Measurements from ENCODE around the gene AP3S2. TPM values are rescaled to one million over a fixed set of nuclear protein-coding genes. Genes with fewer than 3 reads are reported as not detected.
"Not testable (repeated sequence)": the region's sequence is repeated elsewhere in the genome, so short reads cannot be mapped to it uniquely, and the experiment has no call there.

AP3S2 gene
- total RNA-seq, 4 donors from 2014 or later, result 15.5 to 70.4 (median 28.4) TPM

GRCh38 chr15:89898614-89899294, 5.0 kb upstream of the AP3S2 start:
- Histone ChIP-seq H3K27ac (no peak overlapping the region), H3K4me3 (no peak overlapping the region), H3K27me3 (no peaks in the 10 kb centered on the region), H3K4me1 (peaks cover 3% of the 10 kb centered on the region), H3K9me3 (no peaks in the 10 kb centered on the region), H3K36me3 (peaks cover 35% of the 10 kb centered on the region)
- no peak for DNase-seq (ENCODE audit: low spot score in 2 of 2)
- 84% methylated on average over 7 of the region's 7 CpGs for WGBS
- TF ChIP-seq, protein P1, sequence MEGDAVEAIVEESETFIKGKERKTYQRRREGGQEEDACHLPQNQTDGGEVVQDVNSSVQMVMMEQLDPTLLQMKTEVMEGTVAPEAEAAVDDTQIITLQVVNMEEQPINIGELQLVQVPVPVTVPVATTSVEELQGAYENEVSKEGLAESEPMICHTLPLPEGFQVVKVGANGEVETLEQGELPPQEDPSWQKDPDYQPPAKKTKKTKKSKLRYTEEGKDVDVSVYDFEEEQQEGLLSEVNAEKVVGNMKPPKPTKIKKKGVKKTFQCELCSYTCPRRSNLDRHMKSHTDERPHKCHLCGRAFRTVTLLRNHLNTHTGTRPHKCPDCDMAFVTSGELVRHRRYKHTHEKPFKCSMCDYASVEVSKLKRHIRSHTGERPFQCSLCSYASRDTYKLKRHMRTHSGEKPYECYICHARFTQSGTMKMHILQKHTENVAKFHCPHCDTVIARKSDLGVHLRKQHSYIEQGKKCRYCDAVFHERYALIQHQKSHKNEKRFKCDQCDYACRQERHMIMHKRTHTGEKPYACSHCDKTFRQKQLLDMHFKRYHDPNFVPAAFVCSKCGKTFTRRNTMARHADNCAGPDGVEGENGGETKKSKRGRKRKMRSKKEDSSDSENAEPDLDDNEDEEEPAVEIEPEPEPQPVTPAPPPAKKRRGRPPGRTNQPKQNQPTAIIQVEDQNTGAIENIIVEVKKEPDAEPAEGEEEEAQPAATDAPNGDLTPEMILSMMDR (IDR thresholded peaks at IDR 0.05), result peak; percentile 63 to 67
- TF ChIP-seq EP300 (IDR thresholded peaks at IDR 0.05) (no peak), POLR2A (IDR thresholded peaks at IDR 0.05) (no peak)

- 76% methylated on average over 2 of the region's 2 CpGs for WGBS
- no peak overlapping the region for H3K27ac ChIP-seq
- TF ChIP-seq, protein P1 (IDR thresholded peaks at IDR 0.05), result no peak
- TF ChIP-seq POLR2A (IDR thresholded peaks at IDR 0.05) (no peak), POLR2AphosphoS5 (IDR thresholded peaks at IDR 0.05) (no peak), EP300 (IDR thresholded peaks at IDR 0.05) (no peak)
- peaks cover 28% of the 10 kb centered on the region for H3K36me3 ChIP-seq
- H3K9me3 ChIP-seq, result no peaks in the 10 kb centered on the region
- H3K4me1 ChIP-seq, result peaks cover 7% of the 10 kb centered on the region
- DNase-seq (ENCODE audit: low spot score in 2 of 2), result no peak
- no peaks in the 10 kb centered on the region for H3K27me3 ChIP-seq
- no peak overlapping the region for H3K4me3 ChIP-seq
These were observed 4.4 kb upstream of the AP3S2 start for GRCh38 chr15:89898146-89898545.

- DNase-seq (ENCODE audit: low spot score in 2 of 2), result no peak
- 8% methylated on average over 6 of the region's 6 CpGs for WGBS
These were observed 767 bp downstream of the AP3S2 start for GRCh38 chr15:89893027-89893426.

DNA sequence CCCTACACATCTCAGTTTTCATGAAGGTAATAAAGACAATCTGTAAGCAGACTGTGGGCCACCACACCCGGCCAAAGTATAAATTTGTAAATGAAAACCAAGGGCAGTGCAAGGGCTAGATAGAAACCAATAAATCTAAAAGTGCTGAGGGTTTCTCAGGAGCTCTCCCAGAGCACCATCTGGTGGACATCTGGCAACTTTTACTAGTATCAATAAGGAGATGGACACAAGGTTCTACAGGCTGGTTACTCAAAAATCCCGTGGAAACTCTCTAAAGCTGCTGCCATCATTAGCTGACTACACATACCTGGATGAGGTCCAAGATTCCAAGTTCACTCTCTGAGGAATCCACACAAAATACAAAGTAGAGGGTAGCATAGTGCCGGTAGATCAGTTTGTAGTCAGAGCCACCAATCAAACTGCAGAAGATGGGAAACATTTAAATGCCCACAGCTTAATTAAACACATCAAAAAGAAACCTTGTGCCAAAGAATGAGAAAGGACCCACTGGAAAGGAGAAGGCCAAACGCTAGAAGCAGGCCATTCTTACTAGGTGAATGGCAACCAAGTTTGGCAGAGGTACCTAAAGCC, 5.5 kb downstream of the AP3S2 start:
- H3K36me3 ChIP-seq, result peaks cover 49% of the 10 kb centered on the region
- no peak overlapping the region for H3K4me3 ChIP-seq

More at GRCh38 chr15:89893027-89893426, 767 bp downstream of the AP3S2 start:
- Histone ChIP-seq H3K27me3 (no peaks in the 10 kb centered on the region), H3K9me3 (no peaks in the 10 kb centered on the region), H3K4me3 (peak overlapping the region; percentile 91), H3K36me3 (peaks cover 11% of the 10 kb centered on the region), H3K27ac (peak overlapping the region; percentile 95), H3K4me1 (peaks cover 20% of the 10 kb centered on the region)
- no peak for TF ChIP-seq POLR2A (IDR thresholded peaks at IDR 0.05)
- no peak for TF ChIP-seq POLR2AphosphoS5 (IDR thresholded peaks at IDR 0.05)
- TF ChIP-seq EP300 (IDR thresholded peaks at IDR 0.05), result no peak
- TF ChIP-seq, protein P1 (IDR thresholded peaks at IDR 0.05), result no peak

GRCh38 chr15:89885611-89886010, 8.2 kb downstream of the AP3S2 start:
- TF ChIP-seq POLR2A (IDR thresholded peaks at IDR 0.05) (no peak), POLR2AphosphoS5 (IDR thresholded peaks at IDR 0.05) (no peak), EP300 (IDR thresholded peaks at IDR 0.05) (no peak)
- TF ChIP-seq, protein P1 (IDR thresholded peaks at IDR 0.05), result no peak
- no peak overlapping the region for H3K27ac ChIP-seq
- no peaks in the 10 kb centered on the region for H3K4me1 ChIP-seq
- H3K4me3 ChIP-seq, result no peak overlapping the region
- no peaks in the 10 kb centered on the region for H3K9me3 ChIP-seq
- H3K36me3 ChIP-seq, result peaks cover 71% of the 10 kb centered on the region
- DNase-seq (ENCODE audit: low spot score in 2 of 2), result no peak
- no peaks in the 10 kb centered on the region for H3K27me3 ChIP-seq
- 88% methylated on average over 2 of the region's 2 CpGs for WGBS

More for the DNA sequence above, 5.5 kb downstream of the AP3S2 start:
- TF ChIP-seq, protein P1 (IDR thresholded peaks at IDR 0.05), result no peak
- TF ChIP-seq POLR2A (IDR thresholded peaks at IDR 0.05), result no peak
- TF ChIP-seq EP300 (IDR thresholded peaks at IDR 0.05), result no peak
- no peak for TF ChIP-seq POLR2AphosphoS5 (IDR thresholded peaks at IDR 0.05)
- H3K27ac ChIP-seq, result no peak overlapping the region
- no peaks in the 10 kb centered on the region for H3K27me3 ChIP-seq
- peaks cover 15% of the 10 kb centered on the region for H3K4me1 ChIP-seq
- WGBS, result 53% methylated on average over 4 of the region's 4 CpGs
- H3K9me3 ChIP-seq, result no peaks in the 10 kb centered on the region
- DNase-seq (ENCODE audit: low spot score in 2 of 2), result no peak

GRCh38 chr15:89885179-89885578, 8.6 kb downstream of the AP3S2 start:
- not testable (repeated sequence) for H3K27ac ChIP-seq; H3K4me1 ChIP-seq; DNase-seq (ENCODE audit: low spot score in 2 of 2); H3K9me3 ChIP-seq; H3K27me3 ChIP-seq; H3K4me3 ChIP-seq
- peaks cover 75% of the 10 kb centered on the region for H3K36me3 ChIP-seq
- WGBS, result 57% methylated on average over 3 of the region's 3 CpGs

Measured in suprapubic skin (tissue), 4 donors.